ENCODE data around the gene PCDH15.

DNA sequence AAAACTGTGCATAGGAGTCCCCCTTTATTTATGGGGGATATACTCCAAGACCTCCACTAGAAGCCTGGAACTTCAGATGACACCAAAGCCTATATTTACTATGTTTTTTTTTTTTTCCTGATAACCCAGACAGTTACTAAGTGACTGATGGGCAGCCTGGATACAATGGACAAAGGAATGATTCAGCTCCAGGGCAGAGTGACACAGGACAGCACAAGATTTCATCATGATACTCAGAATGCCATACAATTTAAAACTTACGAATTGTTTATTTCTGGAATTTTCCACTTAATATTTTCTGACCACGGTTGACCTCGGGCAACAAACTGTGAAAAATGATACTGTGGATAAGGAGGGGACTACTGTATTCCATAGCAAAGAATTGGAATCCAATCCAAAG, 843.6 kb downstream of the PCDH15 start:
- TF ChIP-seq POLR2A (IDR thresholded peaks at IDR 0.05; ENCODE audit: control extremely low read depth in 1 of 2, low read depth in 2 of 2, low read length in 2 of 2) (no peak), GABPA (IDR thresholded peaks at IDR 0.05; ENCODE audit: borderline replicate concordance, insufficient read depth, low read length) (no peak), TEAD4 (IDR thresholded peaks at IDR 0.05; ENCODE audit: low read depth, low read length) (no peak), HDAC2 (IDR thresholded peaks at IDR 0.05; ENCODE audit: borderline replicate concordance in 1 of 2, low read depth in 2 of 2, low read length in 2 of 2) (no peak), EZH2 (IDR thresholded peaks at IDR 0.05; ENCODE audit: low read depth, low read length, severe bottlenecking) (no peak), CTBP2 (IDR thresholded peaks at IDR 0.05; ENCODE audit: borderline replicate concordance, insufficient read depth, insufficient read length, low read length) (no peak), POLR2AphosphoS5 (IDR thresholded peaks at IDR 0.05; ENCODE audit: low read depth, low read length) (no peak), SP1 (IDR thresholded peaks at IDR 0.05; ENCODE audit: low read depth, low read length) (no peak), JUND (IDR thresholded peaks at IDR 0.05; ENCODE audit: low read length) (no peak), PHF8 (conservative IDR thresholded peaks at IDR 0.05; ENCODE audit: low read depth, low read length) (no peak), MAFK (IDR thresholded peaks at IDR 0.05; ENCODE audit: low read depth, low read length) (no peak), KDM1A (IDR thresholded peaks at IDR 0.05; ENCODE audit: borderline replicate concordance, low read length) (no peak)
- TF ChIP-seq, protein P1, sequence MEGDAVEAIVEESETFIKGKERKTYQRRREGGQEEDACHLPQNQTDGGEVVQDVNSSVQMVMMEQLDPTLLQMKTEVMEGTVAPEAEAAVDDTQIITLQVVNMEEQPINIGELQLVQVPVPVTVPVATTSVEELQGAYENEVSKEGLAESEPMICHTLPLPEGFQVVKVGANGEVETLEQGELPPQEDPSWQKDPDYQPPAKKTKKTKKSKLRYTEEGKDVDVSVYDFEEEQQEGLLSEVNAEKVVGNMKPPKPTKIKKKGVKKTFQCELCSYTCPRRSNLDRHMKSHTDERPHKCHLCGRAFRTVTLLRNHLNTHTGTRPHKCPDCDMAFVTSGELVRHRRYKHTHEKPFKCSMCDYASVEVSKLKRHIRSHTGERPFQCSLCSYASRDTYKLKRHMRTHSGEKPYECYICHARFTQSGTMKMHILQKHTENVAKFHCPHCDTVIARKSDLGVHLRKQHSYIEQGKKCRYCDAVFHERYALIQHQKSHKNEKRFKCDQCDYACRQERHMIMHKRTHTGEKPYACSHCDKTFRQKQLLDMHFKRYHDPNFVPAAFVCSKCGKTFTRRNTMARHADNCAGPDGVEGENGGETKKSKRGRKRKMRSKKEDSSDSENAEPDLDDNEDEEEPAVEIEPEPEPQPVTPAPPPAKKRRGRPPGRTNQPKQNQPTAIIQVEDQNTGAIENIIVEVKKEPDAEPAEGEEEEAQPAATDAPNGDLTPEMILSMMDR (IDR thresholded peaks at IDR 0.05; ENCODE audit: control extremely low read depth in 1 of 3, insufficient read depth in 1 of 3, low read depth in 1 of 3, low read length in 3 of 3), result no peak
